ENCODE results near the gene SLC48A1.

DNA sequence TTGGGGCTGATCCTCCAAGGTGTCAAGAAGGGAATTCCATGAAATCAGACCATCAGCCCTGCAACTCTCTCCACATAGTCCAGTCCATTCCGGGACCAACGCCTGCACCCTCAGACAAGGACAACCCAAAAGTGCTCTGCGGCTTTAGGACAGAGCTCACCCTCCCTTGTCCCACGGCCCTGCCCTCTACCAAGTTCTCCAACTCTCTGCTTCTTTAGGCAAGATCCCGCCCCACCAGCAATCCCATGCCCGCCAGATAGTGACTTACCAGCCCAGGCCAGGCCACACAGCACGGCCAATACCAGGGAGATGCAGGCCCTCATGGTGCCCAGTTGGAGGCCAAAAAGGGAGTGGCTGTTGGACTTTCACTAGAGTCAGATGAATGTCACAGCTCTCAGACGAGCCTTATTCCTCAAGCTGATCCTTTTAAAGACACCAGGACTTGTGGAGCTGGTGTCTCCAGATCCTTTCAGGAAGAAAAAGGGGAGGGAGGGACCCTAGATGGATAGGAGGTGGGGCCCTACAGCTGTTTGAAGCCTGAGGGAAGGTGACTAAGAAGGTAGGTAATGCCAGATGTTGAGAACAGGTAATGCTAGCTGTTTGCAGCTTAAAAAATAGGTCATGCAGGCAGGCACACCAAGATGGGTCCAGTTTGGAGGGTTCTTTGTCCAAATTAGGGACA is 47.8 kb upstream of the SLC48A1 start, which contains the start of gene ENDOU:
- no peak for TF ChIP-seq FOXK2 (IDR thresholded peaks at IDR 0.05)
- TF ChIP-seq SP1 (IDR thresholded peaks at IDR 0.05): no peak
- TF ChIP-seq BHLHE40 (IDR thresholded peaks at IDR 0.05; ENCODE audit: borderline replicate concordance): no peak
- TF ChIP-seq, protein P1, sequence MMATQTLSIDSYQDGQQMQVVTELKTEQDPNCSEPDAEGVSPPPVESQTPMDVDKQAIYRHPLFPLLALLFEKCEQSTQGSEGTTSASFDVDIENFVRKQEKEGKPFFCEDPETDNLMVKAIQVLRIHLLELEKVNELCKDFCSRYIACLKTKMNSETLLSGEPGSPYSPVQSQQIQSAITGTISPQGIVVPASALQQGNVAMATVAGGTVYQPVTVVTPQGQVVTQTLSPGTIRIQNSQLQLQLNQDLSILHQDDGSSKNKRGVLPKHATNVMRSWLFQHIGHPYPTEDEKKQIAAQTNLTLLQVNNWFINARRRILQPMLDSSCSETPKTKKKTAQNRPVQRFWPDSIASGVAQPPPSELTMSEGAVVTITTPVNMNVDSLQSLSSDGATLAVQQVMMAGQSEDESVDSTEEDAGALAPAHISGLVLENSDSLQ (IDR thresholded peaks at IDR 0.05): no peak
- TF ChIP-seq ELF4 (IDR thresholded peaks at IDR 0.05): no peak
- no peak for TF ChIP-seq FOXM1 (IDR thresholded peaks at IDR 0.05; ENCODE audit: borderline replicate concordance)
- no peak for TF ChIP-seq SUZ12 (IDR thresholded peaks at IDR 0.05)
- no peak for TF ChIP-seq ARNT (IDR thresholded peaks at IDR 0.05)
- no peak for TF ChIP-seq TARDBP (IDR thresholded peaks at IDR 0.05)
- no peak for TF ChIP-seq ZNF384 (IDR thresholded peaks at IDR 0.05)
- no peak for TF ChIP-seq L3MBTL2 (conservative IDR thresholded peaks at IDR 0.05)
- no peak for TF ChIP-seq CTBP1 (IDR thresholded peaks at IDR 0.05; ENCODE audit: borderline replicate concordance)

All from HEK293T (cell line).